ENCODE data around the gene ZNRF1. TPM values are rescaled to one million over a fixed set of nuclear protein-coding genes. Genes with fewer than 3 reads are reported as not detected.

Gene ZNRF1
- total RNA-seq, 1 experiment from 2014 or later = 48.2 TPM

DNA sequence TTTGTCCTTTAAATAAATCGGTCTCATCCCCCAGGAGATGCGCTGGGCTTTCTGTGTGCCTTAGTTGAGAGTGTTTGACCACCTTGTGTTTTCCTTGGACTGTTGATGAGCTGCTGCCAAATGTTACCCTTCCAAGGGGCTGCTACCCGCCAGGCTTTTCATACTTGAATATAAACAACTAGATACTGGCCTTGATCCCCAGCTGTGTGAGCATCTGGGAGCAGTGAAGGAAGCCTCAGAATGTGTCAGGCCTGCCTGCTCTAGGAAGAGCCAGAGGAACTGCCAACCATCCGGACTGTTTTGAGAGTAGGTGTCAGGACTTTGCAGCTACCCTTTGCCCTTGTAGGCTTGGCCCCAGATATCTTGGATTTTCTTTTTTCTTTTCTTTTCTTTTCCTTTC lies 60.0 kb downstream of the ZNRF1 start (continued):
- TF ChIP-seq, protein P1, sequence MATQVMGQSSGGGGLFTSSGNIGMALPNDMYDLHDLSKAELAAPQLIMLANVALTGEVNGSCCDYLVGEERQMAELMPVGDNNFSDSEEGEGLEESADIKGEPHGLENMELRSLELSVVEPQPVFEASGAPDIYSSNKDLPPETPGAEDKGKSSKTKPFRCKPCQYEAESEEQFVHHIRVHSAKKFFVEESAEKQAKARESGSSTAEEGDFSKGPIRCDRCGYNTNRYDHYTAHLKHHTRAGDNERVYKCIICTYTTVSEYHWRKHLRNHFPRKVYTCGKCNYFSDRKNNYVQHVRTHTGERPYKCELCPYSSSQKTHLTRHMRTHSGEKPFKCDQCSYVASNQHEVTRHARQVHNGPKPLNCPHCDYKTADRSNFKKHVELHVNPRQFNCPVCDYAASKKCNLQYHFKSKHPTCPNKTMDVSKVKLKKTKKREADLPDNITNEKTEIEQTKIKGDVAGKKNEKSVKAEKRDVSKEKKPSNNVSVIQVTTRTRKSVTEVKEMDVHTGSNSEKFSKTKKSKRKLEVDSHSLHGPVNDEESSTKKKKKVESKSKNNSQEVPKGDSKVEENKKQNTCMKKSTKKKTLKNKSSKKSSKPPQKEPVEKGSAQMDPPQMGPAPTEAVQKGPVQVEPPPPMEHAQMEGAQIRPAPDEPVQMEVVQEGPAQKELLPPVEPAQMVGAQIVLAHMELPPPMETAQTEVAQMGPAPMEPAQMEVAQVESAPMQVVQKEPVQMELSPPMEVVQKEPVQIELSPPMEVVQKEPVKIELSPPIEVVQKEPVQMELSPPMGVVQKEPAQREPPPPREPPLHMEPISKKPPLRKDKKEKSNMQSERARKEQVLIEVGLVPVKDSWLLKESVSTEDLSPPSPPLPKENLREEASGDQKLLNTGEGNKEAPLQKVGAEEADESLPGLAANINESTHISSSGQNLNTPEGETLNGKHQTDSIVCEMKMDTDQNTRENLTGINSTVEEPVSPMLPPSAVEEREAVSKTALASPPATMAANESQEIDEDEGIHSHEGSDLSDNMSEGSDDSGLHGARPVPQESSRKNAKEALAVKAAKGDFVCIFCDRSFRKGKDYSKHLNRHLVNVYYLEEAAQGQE (IDR thresholded peaks at IDR 0.05; ENCODE audit: low read depth) = no peak

DNA sequence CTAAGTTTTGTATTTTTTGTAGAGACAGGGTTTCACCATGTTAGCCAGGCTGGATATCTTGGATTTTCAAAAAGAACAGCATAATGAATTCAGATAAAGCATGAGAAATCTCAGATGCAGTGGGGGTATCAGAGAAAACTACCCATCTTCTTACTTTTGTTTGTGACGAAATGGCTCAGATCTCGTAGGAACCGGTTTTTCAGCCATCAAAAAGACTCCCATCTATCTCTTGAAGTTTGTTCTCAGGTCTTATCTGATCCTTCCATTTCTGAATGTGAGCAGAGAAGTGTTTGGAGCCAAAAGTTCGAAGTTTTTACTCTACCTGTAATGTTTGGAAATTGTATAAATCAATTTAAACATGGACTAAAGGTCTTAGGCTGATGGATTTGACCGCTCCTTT lies 60.6 kb downstream of the ZNRF1 start:
- BruUV-seq (replicated peaks) = no TSS peak
- DNase-seq (ENCODE audit: low read depth, low spot score) = no peak
- no peaks in the 10 kb centered on the region for H3K9me3 ChIP-seq (ENCODE audit: control insufficient read depth in 1 of 2, insufficient read depth in 1 of 2, low read depth in 1 of 2, low read length in 2 of 2)
- H2AFZ ChIP-seq (ENCODE audit: low read depth, low read length, poor library complexity, severe bottlenecking) = no peak overlapping the region
- no peak overlapping the region for H3K4me3 ChIP-seq (replicated peaks in 1 of 2; ENCODE audit: low read depth in 1 of 2, low read length in 2 of 2)
- H3K27ac ChIP-seq (ENCODE audit: low read depth, low read length) = no peak overlapping the region
- no peaks in the 10 kb centered on the region for H3K9me2 ChIP-seq (ENCODE audit: insufficient read depth)
- H3K4me2 ChIP-seq (ENCODE audit: low read length) = no peak overlapping the region
- H4K20me1 ChIP-seq (ENCODE audit: insufficient read depth) = no peaks in the 10 kb centered on the region; the same call in 1 of the 2 replicates
- intact Hi-C loops (cut with micrococcal nuclease) = no loop called here
- peaks cover 4 to 5% of the 10 kb centered on the region in 2 experiments for H3K4me1 ChIP-seq (ENCODE audit: control insufficient read depth in 1 of 2, insufficient read depth in 2 of 2, low read length in 2 of 2)
- H3K27me3 ChIP-seq (ENCODE audit: insufficient read depth, low read length) = no peaks in the 10 kb centered on the region
- H3K9ac ChIP-seq (ENCODE audit: low read length) = no peak overlapping the region
- H3K79me2 ChIP-seq (ENCODE audit: insufficient read depth, low read length) = peaks cover 82% of the 10 kb centered on the region
- ChIA-PET CTCF (no interaction called here), RAD21 (ENCODE audit: low non-redundant PET in 1 of 2, low total read pairs in 2 of 2, uncharacterized antibody in 2 of 2, unreplicated experiment in 2 of 2) (no interaction called here), POLR2A (no interaction called here)
- TF ChIP-seq FOSL1 (IDR thresholded peaks at IDR 0.05; ENCODE audit: low read depth) (no peak), RAD21 (IDR thresholded peaks at IDR 0.05; ENCODE audit: low read depth) (no peak), ZNF274 (IDR thresholded peaks at IDR 0.05; ENCODE audit: low read depth, low read length) (no peak), JUND (IDR thresholded peaks at IDR 0.05) (no peak), SP1 (IDR thresholded peaks at IDR 0.05; ENCODE audit: low read depth) (no peak), EZH2phosphoT487 (IDR thresholded peaks at IDR 0.05; ENCODE audit: borderline replicate concordance) (no peak), ZFX (IDR thresholded peaks at IDR 0.05) (no peak), CBX3 (IDR thresholded peaks at IDR 0.05; ENCODE audit: low read depth) (no peak), EZH2 (IDR thresholded peaks at IDR 0.05) (no peak), POLR2AphosphoS5 (IDR thresholded peaks at IDR 0.05; ENCODE audit: low read depth, low read length) (no peak), TCF7L2 (IDR thresholded peaks at IDR 0.05; ENCODE audit: borderline replicate concordance, extremely low read depth, insufficient read depth, insufficient read length) (no peak), CEBPB (IDR thresholded peaks at IDR 0.05; ENCODE audit: low read depth) (no peak), EGR1 (IDR thresholded peaks at IDR 0.05; ENCODE audit: low read depth) (no peak), YY1 (IDR thresholded peaks at IDR 0.05; ENCODE audit: extremely low read depth, insufficient replicate concordance, low read depth, low read length) (no peak), SIN3A (IDR thresholded peaks at IDR 0.05; ENCODE audit: low read depth) (no peak)
- TF ChIP-seq, protein P1 (IDR thresholded peaks at IDR 0.05; ENCODE audit: low read depth) = no peak
- TF ChIP-seq, protein P2, sequence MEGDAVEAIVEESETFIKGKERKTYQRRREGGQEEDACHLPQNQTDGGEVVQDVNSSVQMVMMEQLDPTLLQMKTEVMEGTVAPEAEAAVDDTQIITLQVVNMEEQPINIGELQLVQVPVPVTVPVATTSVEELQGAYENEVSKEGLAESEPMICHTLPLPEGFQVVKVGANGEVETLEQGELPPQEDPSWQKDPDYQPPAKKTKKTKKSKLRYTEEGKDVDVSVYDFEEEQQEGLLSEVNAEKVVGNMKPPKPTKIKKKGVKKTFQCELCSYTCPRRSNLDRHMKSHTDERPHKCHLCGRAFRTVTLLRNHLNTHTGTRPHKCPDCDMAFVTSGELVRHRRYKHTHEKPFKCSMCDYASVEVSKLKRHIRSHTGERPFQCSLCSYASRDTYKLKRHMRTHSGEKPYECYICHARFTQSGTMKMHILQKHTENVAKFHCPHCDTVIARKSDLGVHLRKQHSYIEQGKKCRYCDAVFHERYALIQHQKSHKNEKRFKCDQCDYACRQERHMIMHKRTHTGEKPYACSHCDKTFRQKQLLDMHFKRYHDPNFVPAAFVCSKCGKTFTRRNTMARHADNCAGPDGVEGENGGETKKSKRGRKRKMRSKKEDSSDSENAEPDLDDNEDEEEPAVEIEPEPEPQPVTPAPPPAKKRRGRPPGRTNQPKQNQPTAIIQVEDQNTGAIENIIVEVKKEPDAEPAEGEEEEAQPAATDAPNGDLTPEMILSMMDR (IDR thresholded peaks at IDR 0.05 in 2 of 3, conservative IDR thresholded peaks at IDR 0.05 in 1 of 3; ENCODE audit: borderline replicate concordance in 1 of 3, insufficient read depth in 1 of 3, low read depth in 2 of 3, low read length in 2 of 3) = no peak
- TF ChIP-seq, protein P3, sequence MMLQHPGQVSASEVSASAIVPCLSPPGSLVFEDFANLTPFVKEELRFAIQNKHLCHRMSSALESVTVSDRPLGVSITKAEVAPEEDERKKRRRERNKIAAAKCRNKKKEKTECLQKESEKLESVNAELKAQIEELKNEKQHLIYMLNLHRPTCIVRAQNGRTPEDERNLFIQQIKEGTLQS (IDR thresholded peaks at IDR 0.05) = no peak
- no peak for ATAC-seq
- no peaks in the 10 kb centered on the region for H3K36me3 ChIP-seq (ENCODE audit: control insufficient read depth in 1 of 2, insufficient read depth in 2 of 2, low read length in 2 of 2)
